NB4 (cell line): ENCODE data around the gene SEMA3E.
"Not testable (repeated sequence)": the region's sequence is repeated elsewhere in the genome, so short reads cannot be mapped to it uniquely, and the experiment has no call there.

ENCODE experiments used
- DNase-seq: peaks from one replicate; pipeline ENCODE4 v3.0.0; 2010; ENCODE audit warnings: low read depth
- H3K4me3 ChIP-seq: one replicate; pipeline ENCODE4 v1.5.1; 2011; ENCODE audit warnings: mild to moderate bottlenecking, low read depth, low read length, moderate library complexity
- MAX ChIP-seq: IDR thresholded peaks from 2 replicates; pipeline ENCODE4 v1.6.1; 2011; ENCODE audit warnings: low read depth, low read length
- MYC ChIP-seq: IDR thresholded peaks from 2 replicates; pipeline ENCODE4 v1.6.1; 2011; ENCODE audit warnings: low read depth, low read length
- POLR2A ChIP-seq: IDR thresholded peaks from 2 replicates; pipeline ENCODE4 v1.6.1; 2011; ENCODE audit warnings: mild to moderate bottlenecking; ENCODE audit not compliant: insufficient read length; ENCODE audit errors: extremely low read depth
- TF ChIP-seq, protein P1 (sequence below): IDR thresholded peaks from one replicate; pipeline ENCODE4 v1.5.1; 2012; ENCODE audit warnings: low read depth, low read length

The SEMA3E gene

DNA sequence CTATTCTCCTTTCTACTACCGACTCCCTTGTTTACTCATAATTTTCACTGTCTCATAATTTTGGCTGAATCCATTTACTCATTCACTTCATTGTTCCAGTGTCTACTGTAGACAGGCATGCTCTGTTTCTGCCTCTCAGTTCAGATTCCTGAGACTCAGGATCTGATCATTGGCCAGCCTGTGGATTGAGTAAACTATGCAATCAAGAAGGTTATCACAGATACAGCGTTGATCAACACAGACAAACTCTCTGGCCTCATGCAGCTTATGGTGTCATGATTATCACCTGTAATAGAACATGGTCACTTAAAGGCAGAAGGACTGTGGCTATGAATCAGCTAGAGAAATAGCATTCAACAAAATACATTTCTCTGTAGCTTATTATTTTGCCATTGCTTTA is 86.0 kb downstream of the SEMA3E start:
- no peak for DNase-seq
- TF ChIP-seq MYC (no peak), MAX (no peak), POLR2A (no peak)
- TF ChIP-seq, protein P1, sequence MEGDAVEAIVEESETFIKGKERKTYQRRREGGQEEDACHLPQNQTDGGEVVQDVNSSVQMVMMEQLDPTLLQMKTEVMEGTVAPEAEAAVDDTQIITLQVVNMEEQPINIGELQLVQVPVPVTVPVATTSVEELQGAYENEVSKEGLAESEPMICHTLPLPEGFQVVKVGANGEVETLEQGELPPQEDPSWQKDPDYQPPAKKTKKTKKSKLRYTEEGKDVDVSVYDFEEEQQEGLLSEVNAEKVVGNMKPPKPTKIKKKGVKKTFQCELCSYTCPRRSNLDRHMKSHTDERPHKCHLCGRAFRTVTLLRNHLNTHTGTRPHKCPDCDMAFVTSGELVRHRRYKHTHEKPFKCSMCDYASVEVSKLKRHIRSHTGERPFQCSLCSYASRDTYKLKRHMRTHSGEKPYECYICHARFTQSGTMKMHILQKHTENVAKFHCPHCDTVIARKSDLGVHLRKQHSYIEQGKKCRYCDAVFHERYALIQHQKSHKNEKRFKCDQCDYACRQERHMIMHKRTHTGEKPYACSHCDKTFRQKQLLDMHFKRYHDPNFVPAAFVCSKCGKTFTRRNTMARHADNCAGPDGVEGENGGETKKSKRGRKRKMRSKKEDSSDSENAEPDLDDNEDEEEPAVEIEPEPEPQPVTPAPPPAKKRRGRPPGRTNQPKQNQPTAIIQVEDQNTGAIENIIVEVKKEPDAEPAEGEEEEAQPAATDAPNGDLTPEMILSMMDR = no peak

GRCh38 chr7:83562289-83562688 is 86.7 kb downstream of the SEMA3E start:
- TF ChIP-seq, protein P1 = no peak
- TF ChIP-seq MAX (no peak), MYC (no peak)
- H3K4me3 ChIP-seq = no peak overlapping the region
- no peak for DNase-seq

More for the DNA sequence above, 86.0 kb downstream of the SEMA3E start:
- no peak overlapping the region for H3K4me3 ChIP-seq

DNA sequence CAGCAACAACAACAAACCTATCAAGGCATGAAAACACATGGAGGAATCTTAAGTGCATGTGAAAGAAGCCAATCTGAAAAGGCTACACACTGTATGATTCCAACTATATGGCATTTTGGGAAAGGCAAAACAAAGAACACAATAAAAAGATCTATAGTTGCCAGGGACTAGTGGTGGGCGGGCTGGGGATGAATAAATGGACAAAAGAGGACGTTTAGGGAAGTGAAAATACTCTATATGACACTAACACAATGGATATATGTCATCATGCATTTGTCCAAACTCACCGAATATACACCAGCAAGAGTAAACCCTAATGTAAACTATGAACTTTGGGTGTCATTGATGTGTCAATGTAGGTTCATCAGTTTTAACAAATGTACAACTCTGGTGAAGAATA is 89.1 kb downstream of the SEMA3E start:
- no peak overlapping the region for H3K4me3 ChIP-seq
- no peak for DNase-seq
- TF ChIP-seq POLR2A (no peak), MYC (no peak), MAX (no peak)
- TF ChIP-seq, protein P1 = no peak

GRCh38 chr7:83552556-83552955 is 96.4 kb downstream of the SEMA3E start:
- not testable (repeated sequence) for DNase-seq

DNA sequence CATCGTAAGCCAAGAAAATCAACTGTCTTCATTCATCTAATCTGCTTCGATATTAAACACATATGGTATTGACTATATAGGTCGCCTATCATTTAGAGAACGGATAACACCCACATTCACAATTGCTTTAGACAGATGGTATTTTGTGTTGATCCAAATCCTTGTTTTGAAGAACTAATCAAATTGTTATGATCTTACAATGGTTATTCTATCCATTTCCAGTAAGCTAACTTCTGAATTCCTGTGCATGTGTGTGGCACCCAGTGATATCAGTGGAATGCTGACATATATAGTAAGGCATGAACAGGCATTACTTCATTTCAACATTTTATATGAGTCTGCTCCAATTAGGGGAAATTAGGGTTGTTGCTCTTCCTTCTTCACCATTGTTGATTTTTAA is 98.8 kb downstream of the SEMA3E start:
- no peak overlapping the region for H3K4me3 ChIP-seq
- no peak for DNase-seq
- TF ChIP-seq MAX (no peak), POLR2A (no peak), MYC (no peak)
- TF ChIP-seq, protein P1 = no peak

More at GRCh38 chr7:83552556-83552955, 96.4 kb downstream of the SEMA3E start:
- not testable (repeated sequence) for H3K4me3 ChIP-seq

DNA sequence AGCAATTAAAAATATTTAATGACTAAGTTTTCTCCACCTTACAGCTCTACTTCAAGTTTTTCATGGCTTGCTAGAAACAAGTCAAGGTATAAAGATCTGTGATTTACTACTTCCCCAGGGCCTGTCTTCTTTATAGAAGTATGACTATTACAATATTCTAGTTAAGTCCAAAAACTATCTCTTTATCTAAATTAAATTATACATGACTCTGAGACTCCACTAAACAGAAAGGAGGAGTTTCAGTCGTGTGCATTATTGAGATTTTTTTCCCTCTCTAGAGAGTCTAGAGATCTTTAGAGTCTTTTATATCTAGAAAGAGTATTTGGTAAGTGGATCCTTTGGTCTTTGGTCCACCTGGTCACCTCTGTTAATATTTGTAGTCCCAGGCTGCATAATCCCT is 100.7 kb downstream of the SEMA3E start:
- no peak for DNase-seq
- no peak overlapping the region for H3K4me3 ChIP-seq
- TF ChIP-seq, protein P1 = no peak
- TF ChIP-seq POLR2A (no peak), MAX (no peak), MYC (no peak)
